Measurements from ENCODE around the gene SLC24A1.

The SLC24A1 gene

GRCh38 chr15:65653801-65654521, 32.2 kb downstream of the SLC24A1 start:
- no peak for DNase-seq

GRCh38 chr15:65655026-65655425, 33.3 kb downstream of the SLC24A1 start:
- no peak for DNase-seq

- no peak for DNase-seq
Observed at GRCh38 chr15:65655457-65655856, 33.7 kb downstream of the SLC24A1 start.

- DNase-seq = no peak
Observed at GRCh38 chr15:65659502-65660052, 37.8 kb downstream of the SLC24A1 start.

GRCh38 chr15:65660927-65661326, 39.2 kb downstream of the SLC24A1 start:
- no peak for DNase-seq

- DNase-seq = no peak
Observed at GRCh38 chr15:65663521-65663920, 41.8 kb downstream of the SLC24A1 start.

- DNase-seq = no peak
Observed at GRCh38 chr15:65666257-65666656, 44.5 kb downstream of the SLC24A1 start.

- no peak for DNase-seq
Observed at GRCh38 chr15:65675551-65675950, 53.8 kb downstream of the SLC24A1 start.

GRCh38 chr15:65676123-65676522, 54.4 kb downstream of the SLC24A1 start:
- DNase-seq = no peak

- no peak for DNase-seq
Observed at GRCh38 chr15:65680544-65680943, 58.8 kb downstream of the SLC24A1 start.

GRCh38 chr15:65682404-65682911, 60.7 kb downstream of the SLC24A1 start:
- peak; percentile 13 for DNase-seq

- DNase-seq = no peak
Observed at GRCh38 chr15:65688462-65688861, 66.7 kb downstream of the SLC24A1 start.

GRCh38 chr15:65690173-65690572, 68.4 kb downstream of the SLC24A1 start:
- no peak for DNase-seq

- no peak for DNase-seq
Observed at GRCh38 chr15:65690778-65691177, 69.0 kb downstream of the SLC24A1 start.

- DNase-seq = no peak
Observed at GRCh38 chr15:65695081-65695480, 73.3 kb downstream of the SLC24A1 start.

Data from activated CD4-positive, alpha-beta T cell treated with anti-CD3 and anti-CD28 coated beads, Interleukin-2, Interleukin-6, amounts not matched to agents 100 ng/mL and 50 ng/mL, durations not matched to agents 16 hours and 8 hours (primary cell).